ENCODE results near the gene ANTKMT. TPM values are rescaled to one million over a fixed set of nuclear protein-coding genes. Genes with fewer than 3 reads are reported as not detected.

The ANTKMT gene
- total RNA-seq, 4 donors from 2014 or later, result 43.7 to 98.7 (median 78.6) TPM

DNA sequence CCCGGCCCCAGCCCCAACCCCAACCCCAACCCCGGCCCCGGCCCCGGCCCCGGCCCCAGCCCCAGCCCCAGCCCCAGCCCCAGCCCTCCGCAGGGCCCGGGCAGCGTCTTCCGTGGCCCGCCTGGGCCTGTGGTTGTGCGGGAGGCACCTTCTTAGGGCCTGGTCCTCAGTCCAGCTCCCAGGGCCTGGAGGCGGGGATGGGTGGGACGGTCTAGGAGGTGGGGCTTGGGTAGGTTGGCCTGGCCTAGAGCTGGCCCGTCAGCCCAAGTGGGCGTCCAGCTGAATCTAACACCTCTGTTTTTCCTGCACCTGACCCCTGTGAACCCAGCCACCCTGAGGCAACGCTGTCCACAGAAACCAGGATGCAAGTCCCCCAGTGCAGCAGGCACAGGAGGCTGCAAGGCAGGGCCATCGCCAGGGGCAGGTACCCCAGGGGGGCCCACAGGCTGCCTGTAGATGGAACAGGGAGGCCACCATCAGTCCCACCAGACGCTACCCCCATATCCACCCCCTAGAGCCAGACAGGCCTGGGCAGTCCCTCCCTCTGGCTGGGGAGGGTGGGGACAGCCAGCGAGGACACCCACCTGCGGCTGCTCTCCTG lies 48.3 kb downstream of the ANTKMT start:
- TF ChIP-seq, protein P1, sequence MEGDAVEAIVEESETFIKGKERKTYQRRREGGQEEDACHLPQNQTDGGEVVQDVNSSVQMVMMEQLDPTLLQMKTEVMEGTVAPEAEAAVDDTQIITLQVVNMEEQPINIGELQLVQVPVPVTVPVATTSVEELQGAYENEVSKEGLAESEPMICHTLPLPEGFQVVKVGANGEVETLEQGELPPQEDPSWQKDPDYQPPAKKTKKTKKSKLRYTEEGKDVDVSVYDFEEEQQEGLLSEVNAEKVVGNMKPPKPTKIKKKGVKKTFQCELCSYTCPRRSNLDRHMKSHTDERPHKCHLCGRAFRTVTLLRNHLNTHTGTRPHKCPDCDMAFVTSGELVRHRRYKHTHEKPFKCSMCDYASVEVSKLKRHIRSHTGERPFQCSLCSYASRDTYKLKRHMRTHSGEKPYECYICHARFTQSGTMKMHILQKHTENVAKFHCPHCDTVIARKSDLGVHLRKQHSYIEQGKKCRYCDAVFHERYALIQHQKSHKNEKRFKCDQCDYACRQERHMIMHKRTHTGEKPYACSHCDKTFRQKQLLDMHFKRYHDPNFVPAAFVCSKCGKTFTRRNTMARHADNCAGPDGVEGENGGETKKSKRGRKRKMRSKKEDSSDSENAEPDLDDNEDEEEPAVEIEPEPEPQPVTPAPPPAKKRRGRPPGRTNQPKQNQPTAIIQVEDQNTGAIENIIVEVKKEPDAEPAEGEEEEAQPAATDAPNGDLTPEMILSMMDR (IDR thresholded peaks at IDR 0.05), result no peak
- TF ChIP-seq POLR2A (IDR thresholded peaks at IDR 0.05), result no peak
- no peak for TF ChIP-seq EP300 (IDR thresholded peaks at IDR 0.05)
- H3K4me3 ChIP-seq, result no peak overlapping the region
- H3K36me3 ChIP-seq, result no peaks in the 10 kb centered on the region
- H3K9me3 ChIP-seq, result no peaks in the 10 kb centered on the region
- peaks cover 0 to 26% of the 10 kb centered on the region in 2 donors for H3K27me3 ChIP-seq
- no peak overlapping the region for H3K27ac ChIP-seq
- 76 to 77% methylated on average over 9 to 12 of the region's 20 CpGs for WGBS, 2 donors
- H3K4me1 ChIP-seq, result no peaks in the 10 kb centered on the region
- DNase-seq (ENCODE audit: low spot score in 2 of 2), result no peak

DNA sequence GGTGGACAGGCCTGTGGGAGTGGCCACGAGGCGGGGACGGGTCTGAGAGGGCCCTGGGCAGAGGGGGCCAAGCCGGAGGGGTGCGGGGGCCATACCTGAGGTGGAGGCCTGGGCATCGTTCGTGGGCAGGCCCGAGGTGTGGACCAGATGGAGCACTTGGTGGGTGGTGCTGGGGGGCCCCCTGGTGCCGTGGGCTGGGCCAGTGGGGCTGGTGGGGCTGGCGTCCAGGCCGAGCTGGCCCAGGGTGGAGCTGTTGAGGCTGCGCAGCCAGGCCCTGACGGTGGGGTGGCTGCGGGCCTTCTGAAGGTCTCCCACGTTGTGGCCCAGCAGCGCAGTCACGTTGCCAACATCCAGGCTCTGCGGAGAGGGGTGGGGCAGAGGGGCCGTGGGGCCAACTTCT lies 49.0 kb downstream of the ANTKMT start:
- Histone ChIP-seq H3K36me3 (no peaks in the 10 kb centered on the region), H3K27me3 (peaks cover 0 to 27% of the 10 kb centered on the region in 2 donors), H3K4me3 (no peak overlapping the region), H3K4me1 (no peaks in the 10 kb centered on the region), H3K9me3 (no peaks in the 10 kb centered on the region), H3K27ac (no peak overlapping the region)
- 69 to 72% methylated on average over 9 to 15 of the region's 19 CpGs for WGBS, 2 donors
- TF ChIP-seq EP300 (IDR thresholded peaks at IDR 0.05) (no peak), POLR2A (IDR thresholded peaks at IDR 0.05) (no peak)
- TF ChIP-seq, protein P1 (IDR thresholded peaks at IDR 0.05), result no peak
- DNase-seq (ENCODE audit: low spot score in 2 of 2), result no peak

DNA sequence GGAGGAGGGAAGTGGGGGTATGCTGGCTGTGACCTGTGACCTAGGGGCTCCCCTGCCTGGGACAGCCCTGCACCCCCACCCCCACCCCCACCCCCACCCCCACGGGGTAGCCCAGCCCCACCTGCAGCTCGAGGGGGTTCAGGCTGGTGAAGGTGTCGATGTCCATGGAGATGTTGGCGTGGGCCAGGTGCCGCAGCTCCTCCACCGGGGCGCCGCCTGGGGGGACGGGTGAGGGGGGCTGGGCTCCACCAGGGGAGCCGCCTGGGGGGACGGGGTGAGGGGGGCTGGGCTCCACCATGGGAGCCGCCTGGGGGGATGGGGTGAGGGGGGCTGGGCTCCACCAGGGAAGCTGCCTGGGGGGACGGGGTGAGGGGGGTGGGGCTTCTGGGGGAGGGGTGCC lies 49.5 kb downstream of the ANTKMT start:
- no peak for DNase-seq (ENCODE audit: low spot score in 2 of 2)
- no peaks in the 10 kb centered on the region for H3K4me1 ChIP-seq
- WGBS, 2 donors, result 90% methylated on average over 2 of the region's 13 CpGs; no CpG with 5 or more reads in 1 of the 2 donors
- no peaks in the 10 kb centered on the region for H3K36me3 ChIP-seq
- TF ChIP-seq, protein P1 (IDR thresholded peaks at IDR 0.05), result no peak
- TF ChIP-seq EP300 (IDR thresholded peaks at IDR 0.05) (no peak), POLR2A (IDR thresholded peaks at IDR 0.05) (no peak)
- peaks cover 0 to 31% of the 10 kb centered on the region in 2 donors for H3K27me3 ChIP-seq
- no peak overlapping the region for H3K4me3 ChIP-seq
- no peaks in the 10 kb centered on the region for H3K9me3 ChIP-seq
- H3K27ac ChIP-seq, result no peak overlapping the region

Small RNAs within 50 kb of the gene (small RNA-seq; reads per million reads assigned to genes)
- not detected for gene MIR662

Other genes starting within 250 kb of the ANTKMT start
- 10 to 100 TPM; 19.0 to 91.5 (median 52.5) TPM for gene CAPN15, start 193.4 kb upstream of the ANTKMT start, total RNA-seq
- not detected for gene PRR35, start 160.8 kb upstream of the ANTKMT start, total RNA-seq
- gene NHLRC4, start 154.1 kb upstream of the ANTKMT start, total RNA-seq, result 1 to 10 TPM in 3 of 4 donors, under 1 TPM in 1; 0.98 to 5.2 (median 1.9) TPM
- gene PIGQ, start 151.2 kb upstream of the ANTKMT start, total RNA-seq, result 10 to 100 TPM; 49.2 to 89.6 (median 71.8) TPM
- 10 to 100 TPM; 21.1 to 30.6 (median 27.5) TPM for gene RAB40C, start 131.1 kb upstream of the ANTKMT start, total RNA-seq
- gene WFIKKN1, start 90.2 kb upstream of the ANTKMT start, total RNA-seq, result 1 to 10 TPM in 3 of 4 donors, under 1 TPM in 1; 0.66 to 3.9 (median 1.8) TPM
- 100 to 1,000 TPM; 147 to 204 (median 176) TPM for gene METTL26, start 84.8 kb upstream of the ANTKMT start, total RNA-seq
- 10 to 100 TPM; 20.8 to 37.7 (median 32.4) TPM for gene MCRIP2, start 79.3 kb upstream of the ANTKMT start, total RNA-seq
- 10 to 100 TPM; 26.9 to 83.7 (median 54.1) TPM for gene WDR90, start 71.8 kb upstream of the ANTKMT start, total RNA-seq
- 100 to 1,000 TPM in 3 of 4 donors, 10 to 100 TPM in 1; 68.6 to 188 (median 106) TPM for gene RHOT2, start 53.0 kb upstream of the ANTKMT start, total RNA-seq
- 1 to 10 TPM in 3 of 4 donors, under 1 TPM in 1; 0.90 to 3.5 (median 1.9) TPM for gene RHBDL1, start 45.5 kb upstream of the ANTKMT start, total RNA-seq
- 100 to 1,000 TPM; 152 to 213 (median 186) TPM for gene STUB1, start 40.7 kb upstream of the ANTKMT start, total RNA-seq
- 100 to 1,000 TPM in 2 of 4 donors, 10 to 100 TPM in 2; 83.1 to 119 (median 101) TPM for gene JMJD8, start 36.8 kb upstream of the ANTKMT start, total RNA-seq
- 10 to 100 TPM; 13.1 to 18.2 (median 15.8) TPM for gene WDR24, start 30.7 kb upstream of the ANTKMT start, total RNA-seq
- 1 to 10 TPM; 1.5 to 5.7 (median 3.5) TPM for gene FBXL16, start 15.3 kb upstream of the ANTKMT start, total RNA-seq
- 100 to 1,000 TPM in 3 of 4 donors, 10 to 100 TPM in 1; 78.8 to 131 (median 108) TPM for gene METRN, start 6.0 kb upstream of the ANTKMT start, total RNA-seq
- 1 to 10 TPM in 2 of 4 donors, under 1 TPM in 2; 0.63 to 7.5 (median 3.0) TPM for gene CCDC78, start 5.3 kb downstream of the ANTKMT start, total RNA-seq
- gene HAGHL, start 6.0 kb downstream of the ANTKMT start, total RNA-seq, result 10 to 100 TPM in 1 of 4 donors, 1 to 10 TPM in 3; 3.5 to 18.0 (median 6.3) TPM
- gene CIAO3, start 19.9 kb downstream of the ANTKMT start, total RNA-seq, result 10 to 100 TPM; 39.8 to 53.2 (median 45.6) TPM
- gene MSLN, start 39.6 kb downstream of the ANTKMT start, total RNA-seq, result 1 to 10 TPM in 1 of 4 donors, not detected in 3; 1.5 TPM
- gene RPUSD1, start 67.2 kb downstream of the ANTKMT start, total RNA-seq, result 10 to 100 TPM in 3 of 4 donors, 1 to 10 TPM in 1; 8.5 to 18.3 (median 12.5) TPM
- 10 to 100 TPM in 3 of 4 donors, 1 to 10 TPM in 1; 6.1 to 57.5 (median 17.7) TPM for gene CHTF18, start 67.5 kb downstream of the ANTKMT start, total RNA-seq
- not detected for gene GNG13, start 79.6 kb downstream of the ANTKMT start, total RNA-seq
- gene LMF1, start 249.8 kb downstream of the ANTKMT start, total RNA-seq, result 10 to 100 TPM; 24.5 to 58.5 (median 31.8) TPM